Esophagus squamous epithelium (tissue), 5 donors: ENCODE results near the gene GMPR2. TPM values are rescaled to one million over a fixed set of nuclear protein-coding genes. Genes with fewer than 3 reads are reported as not detected.
A peak's percentile ranks its signal among the peaks of the same experiment; 100 is the strongest.

Experiments used
- DNase-seq: peaks from one replicate; lab custom pipeline; 2025; lab: John Stamatoyannopoulos, UW
- H3K27ac ChIP-seq, 4 donors: fragments of 200-600 bp; sonication (generic); one replicate each; pipeline ENCODE4 v1.5.1; 2016 to 2019; ENCODE audit warnings: mild to moderate bottlenecking in 1 of 4
- H3K27me3 ChIP-seq, 4 donors: fragments of 200-600 bp; sonication (generic); 1 replicate in 3 of 4; 2 replicates in 1 of 4; pipeline versions ENCODE4 v1.5.1 to v1.6.0; 2017 to 2021; ENCODE audit warnings: antibody characterized with exemption in 1 of 4
- H3K36me3 ChIP-seq, 3 donors: fragments of 200-600 bp; sonication (generic); one replicate each; pipeline ENCODE4 v1.5.1; 2016 to 2019
- H3K4me1 ChIP-seq, 3 donors: fragments of 200-600 bp; sonication (generic); one replicate each; pipeline ENCODE4 v1.5.1; 2017 to 2019
- H3K4me3 ChIP-seq, 4 donors: fragments of 200-600 bp; sonication (generic); 1 replicate in 3 of 4; 2 replicates in 1 of 4; pipeline ENCODE4 v1.5.1; 2016 to 2019; ENCODE audit warnings: mild to moderate bottlenecking in 2 of 4, moderate library complexity in 1 of 4
- H3K9me3 ChIP-seq, 3 donors: fragments of 200-600 bp; sonication (generic); one replicate each; pipeline ENCODE4 v1.5.1; 2016 to 2019
- CTCF ChIP-seq, 6 experiments: fragments of 450-650 bp in 4 of 6; fragments of 200-600 bp in 2 of 6; sonication (generic) in 2 of 6; IDR thresholded peaks; one replicate each; pipeline ENCODE4 v1.5.1; 2016 to 2019; ENCODE audit warnings: antibody characterized with exemption in 6 of 6, mild to moderate bottlenecking in 4 of 6, moderate library complexity in 4 of 6
- POLR2A ChIP-seq, 4 donors: fragments of 450-650 bp; IDR thresholded peaks; one replicate each; pipeline ENCODE4 v1.6.1; 2017; ENCODE audit warnings: antibody characterized with exemption in 4 of 4, mild to moderate bottlenecking in 4 of 4, moderate library complexity in 3 of 4
- WGBS, 2 donors: methylation state at CpG; one replicate each; pipeline ENCODE4 v1.1.5; 2018; 5-methylcytosine and 5-hydroxymethylcytosine counted together
- intact Hi-C: fragments of 100-400 bp; cut with DNase I; formaldehyde crosslinking; loops from one replicate; pipeline ENCODE4 v1.15.0; 2022
- total RNA-seq, 4 donors: library from RNA; depleted of rRNA; stranded (reverse); fragments of >200 nt; gene quantifications; one replicate each; pipeline ENCODE4 v1.1.0, GENCODE V29; 2016
- donor health status: DM: yes; HTN: yes; CAD: no.

The GMPR2 gene
- total RNA-seq, 4 donors from 2014 or later = 18.5 to 47.7 (median 33.1) TPM

GRCh38 chr14:24278424-24278823, 45.7 kb downstream of the GMPR2 start:
- WGBS, 2 donors = 91 to 98% methylated on average over 5 of the region's 5 CpGs
- Histone ChIP-seq H3K27ac (peak overlapping the region; percentile 67 to 88 (median 78)), H3K27me3 (no peaks in the 10 kb centered on the region), H3K36me3 (no peaks in the 10 kb centered on the region), H3K4me1 (peaks cover 21 to 96% (median 40%) of the 10 kb centered on the region in 3 donors), H3K9me3 (no peaks in the 10 kb centered on the region), H3K4me3 (no peak overlapping the region)
- DNase-seq = no peak
- intact Hi-C loops = no loop called here
- TF ChIP-seq CTCF (IDR thresholded peaks at IDR 0.05) (no peak), POLR2A (IDR thresholded peaks at IDR 0.05) (no peak)

- Histone ChIP-seq H3K9me3 (no peaks in the 10 kb centered on the region), H3K4me1 (peaks cover 26 to 96% (median 45%) of the 10 kb centered on the region in 3 donors), H3K27me3 (no peaks in the 10 kb centered on the region), H3K4me3 (no peak overlapping the region), H3K36me3 (no peaks in the 10 kb centered on the region), H3K27ac (peak overlapping the region; percentile 67 to 88 (median 78))
- DNase-seq = no peak
- intact Hi-C loops = no loop called here
- TF ChIP-seq CTCF (IDR thresholded peaks at IDR 0.05) (peak in 5 of 6 experiments; percentile 10 to 69 (median 42)), POLR2A (IDR thresholded peaks at IDR 0.05) (no peak)
- 50 to 72% methylated on average over 9 to 11 of the region's 11 CpGs for WGBS, 2 donors
Measured at GRCh38 chr14:24279301-24280186, 46.8 kb downstream of the GMPR2 start.

DNA sequence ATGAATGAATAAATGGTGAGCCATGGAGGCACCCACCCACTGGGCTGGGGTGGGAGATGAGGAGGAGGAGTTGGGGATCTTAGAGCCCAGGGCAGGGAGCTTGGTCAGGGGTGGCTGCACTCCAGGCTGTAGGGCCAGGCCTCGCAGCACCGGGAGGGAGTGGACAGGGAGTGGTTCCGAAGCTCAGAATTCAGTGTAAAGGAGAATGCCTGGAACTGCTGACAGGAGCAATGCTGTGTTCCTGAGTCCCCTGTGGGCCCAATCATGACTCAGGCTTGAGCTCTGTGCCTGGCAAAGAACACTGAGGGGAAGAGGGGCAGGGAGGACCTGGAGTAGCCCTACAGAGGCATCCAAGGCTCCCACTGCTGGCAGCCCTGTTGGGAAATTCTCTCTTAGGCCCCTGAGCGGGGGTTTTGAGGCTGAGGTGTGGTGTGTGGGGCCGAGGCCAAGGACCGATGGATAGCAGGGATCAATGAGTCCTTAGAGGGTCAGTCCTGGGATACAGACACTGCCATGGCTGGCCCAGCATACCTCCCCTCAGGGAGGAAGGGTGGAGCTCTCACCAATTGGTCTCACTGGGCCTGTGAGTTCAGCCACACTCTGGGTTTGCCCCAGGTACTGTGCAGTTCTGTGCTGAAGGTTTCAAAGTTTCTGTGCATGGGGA, 48.2 kb downstream of the GMPR2 start:
- Histone ChIP-seq H3K27ac (peak overlapping the region; percentile 67 to 88 (median 78)), H3K36me3 (no peaks in the 10 kb centered on the region), H3K4me3 (no peak overlapping the region), H3K27me3 (no peaks in the 10 kb centered on the region), H3K4me1 (peaks cover 29 to 96% (median 48%) of the 10 kb centered on the region in 3 donors), H3K9me3 (no peaks in the 10 kb centered on the region)
- TF ChIP-seq POLR2A (IDR thresholded peaks at IDR 0.05) (no peak), CTCF (IDR thresholded peaks at IDR 0.05) (no peak)
- 65 to 68% methylated on average over 6 of the region's 6 CpGs for WGBS, 2 donors
- intact Hi-C loops = no loop called here
- no peak for DNase-seq

- intact Hi-C loops = no loop called here
- H3K4me3 ChIP-seq = no peak overlapping the region
- TF ChIP-seq CTCF (IDR thresholded peaks at IDR 0.05) (no peak), POLR2A (IDR thresholded peaks at IDR 0.05) (no peak)
- no peaks in the 10 kb centered on the region for H3K9me3 ChIP-seq
- peak overlapping the region; percentile 67 to 88 (median 78) for H3K27ac ChIP-seq
- no peak for DNase-seq
- H3K4me1 ChIP-seq = peaks cover 34 to 98% (median 53%) of the 10 kb centered on the region in 3 donors
- 84 to 91% methylated on average over 5 to 7 of the region's 7 CpGs for WGBS, 2 donors
- H3K36me3 ChIP-seq = no peaks in the 10 kb centered on the region
- H3K27me3 ChIP-seq = no peaks in the 10 kb centered on the region
Measured at GRCh38 chr14:24281636-24282035, 48.9 kb downstream of the GMPR2 start.

- no peaks in the 10 kb centered on the region for H3K27me3 ChIP-seq
- peaks cover 34 to 97% (median 45%) of the 10 kb centered on the region in 3 donors for H3K4me1 ChIP-seq
Measured at GRCh38 chr14:24282736-24283135, 50.0 kb downstream of the GMPR2 start.

More at GRCh38 chr14:24282736-24283135, 50.0 kb downstream of the GMPR2 start:
- TF ChIP-seq CTCF (IDR thresholded peaks at IDR 0.05) (no peak), POLR2A (IDR thresholded peaks at IDR 0.05) (no peak)
- no CpG with 5 or more reads among the region's 3 CpGs for WGBS, 2 donors
- intact Hi-C loops = no loop called here
- Histone ChIP-seq H3K4me3 (no peak overlapping the region), H3K36me3 (no peaks in the 10 kb centered on the region), H3K27ac (peak overlapping the region in 1 of 4 donors; percentile 16), H3K9me3 (no peaks in the 10 kb centered on the region)
- no peak for DNase-seq
